NCI-H2029 treated with DMSO at 0.1 percent for 48 hours (cell line): Measurements from ENCODE around the gene STK36.

Source experiments
- DNase-seq: peaks from one replicate; lab custom pipeline; 2025; lab: John Stamatoyannopoulos, UW

The STK36 gene

GRCh38 chr2:218748741-218749441, 77.0 kb downstream of the STK36 start:
- no peak for DNase-seq
